GM21360 (cell line): ENCODE results near the gene SMAD3.
"Not testable (repeated sequence)": the region's sequence is repeated elsewhere in the genome, so short reads cannot be mapped to it uniquely, and the experiment has no call there.

Experiments
- ATAC-seq: cut with Tn5 transposase; IDR thresholded peaks from one replicate; pipeline ENCODE4 v1.9.1; 2021; ENCODE audit warnings: mild to moderate bottlenecking, moderate library complexity; ENCODE audit not compliant: unreplicated experiment

Gene SMAD3

DNA sequence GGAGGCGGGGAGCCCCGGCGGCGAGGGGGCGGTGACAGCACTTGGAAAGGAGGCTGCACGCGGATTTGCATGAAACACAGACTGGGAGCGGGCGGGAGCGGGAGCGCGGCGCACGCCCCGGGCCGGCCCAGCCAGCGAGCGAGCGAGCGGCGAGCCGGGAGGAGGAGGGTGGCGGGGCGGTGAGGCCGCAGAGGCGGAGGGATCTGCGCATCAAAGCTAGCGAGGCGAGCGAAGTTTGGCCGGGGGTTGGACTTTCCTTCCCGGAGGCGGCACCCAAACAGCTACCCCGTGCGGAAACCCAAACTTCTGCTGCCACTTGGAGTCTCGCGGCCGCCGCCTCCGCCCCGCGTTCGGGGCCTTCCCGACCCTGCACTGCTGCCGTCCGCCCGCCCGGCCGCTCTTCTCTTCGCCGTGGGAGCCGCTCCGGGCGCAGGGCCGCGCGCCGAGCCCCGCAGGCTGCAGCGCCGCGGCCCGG lies at the start of gene SMAD3:
Gene SMAD3, plus strand, starts transcription at position 72 of the 475 bp plus-strand sequence. CDS start 553 bp downstream, outside the sequence.
- peak; percentile 50 for ATAC-seq

- ATAC-seq: no peak
These were observed 48.1 kb upstream of the SMAD3 start for GRCh38 chr15:67017311-67017710.

- ATAC-seq: no peak
These were observed 47.4 kb upstream of the SMAD3 start for GRCh38 chr15:67018026-67018425.

DNA sequence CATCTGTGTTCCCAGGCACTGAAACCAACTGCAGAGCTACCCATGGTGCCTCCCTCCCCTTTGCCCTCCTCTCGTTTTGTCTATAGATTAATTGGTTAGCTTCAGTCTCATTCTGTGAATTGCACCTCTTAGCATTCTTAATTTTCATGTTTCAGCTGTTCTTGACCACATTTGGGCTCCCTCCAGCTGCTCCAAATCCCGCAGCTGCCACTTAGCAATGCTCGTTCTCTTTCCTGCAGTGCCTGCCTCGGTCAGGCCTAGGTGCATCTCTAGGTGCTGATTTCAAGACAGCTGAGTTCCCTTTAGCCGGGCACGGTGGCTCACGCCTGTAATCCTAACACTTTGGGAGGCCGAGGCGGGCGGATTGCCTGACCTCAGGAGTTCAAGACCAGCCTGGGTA lies 47.0 kb upstream of the SMAD3 start:
- no peak for ATAC-seq

DNA sequence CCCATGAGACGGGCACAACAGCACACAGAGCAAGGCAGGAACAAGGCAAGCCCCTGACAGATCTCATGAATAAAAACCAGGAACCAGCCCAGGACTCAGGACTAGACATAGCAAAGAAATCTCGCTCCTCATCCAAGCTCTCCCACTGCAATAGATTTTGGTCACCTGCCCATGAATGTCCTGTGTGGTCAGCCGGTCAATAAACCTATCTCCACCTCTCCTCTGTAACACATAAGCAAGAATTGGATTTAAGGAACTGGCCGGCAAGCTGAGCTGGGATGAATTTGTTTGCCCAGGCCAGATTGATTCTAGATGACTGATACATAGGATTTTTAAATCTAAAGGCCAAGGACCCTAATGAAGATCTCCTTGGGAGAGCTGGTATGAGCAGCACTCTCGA lies 46.3 kb upstream of the SMAD3 start:
- no peak for ATAC-seq

GRCh38 chr15:67019884-67020520 lies 45.4 kb upstream of the SMAD3 start:
- no peak for ATAC-seq

- not testable (repeated sequence) for ATAC-seq
These were observed 44.7 kb upstream of the SMAD3 start for GRCh38 chr15:67020668-67021067.

DNA sequence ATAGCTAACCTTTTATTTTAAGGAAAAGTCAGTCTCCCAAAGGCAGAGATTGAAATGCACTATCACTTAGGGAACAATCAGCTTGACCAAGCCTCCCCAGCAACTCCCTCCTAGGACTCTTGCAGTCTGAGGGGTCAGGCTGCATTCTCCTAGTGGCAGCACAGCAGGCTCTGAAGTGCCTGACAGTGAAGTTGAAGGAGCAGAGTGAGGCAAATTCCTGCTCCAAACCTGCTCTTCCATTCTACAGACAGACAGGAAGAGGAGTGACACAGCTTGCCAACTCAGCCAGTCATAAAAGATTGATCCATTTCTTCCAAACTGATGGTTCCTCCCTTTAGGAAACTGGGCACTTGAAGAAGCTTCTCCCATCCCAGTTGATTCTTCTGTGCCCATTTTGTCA lies 43.9 kb upstream of the SMAD3 start:
- ATAC-seq: no peak

DNA sequence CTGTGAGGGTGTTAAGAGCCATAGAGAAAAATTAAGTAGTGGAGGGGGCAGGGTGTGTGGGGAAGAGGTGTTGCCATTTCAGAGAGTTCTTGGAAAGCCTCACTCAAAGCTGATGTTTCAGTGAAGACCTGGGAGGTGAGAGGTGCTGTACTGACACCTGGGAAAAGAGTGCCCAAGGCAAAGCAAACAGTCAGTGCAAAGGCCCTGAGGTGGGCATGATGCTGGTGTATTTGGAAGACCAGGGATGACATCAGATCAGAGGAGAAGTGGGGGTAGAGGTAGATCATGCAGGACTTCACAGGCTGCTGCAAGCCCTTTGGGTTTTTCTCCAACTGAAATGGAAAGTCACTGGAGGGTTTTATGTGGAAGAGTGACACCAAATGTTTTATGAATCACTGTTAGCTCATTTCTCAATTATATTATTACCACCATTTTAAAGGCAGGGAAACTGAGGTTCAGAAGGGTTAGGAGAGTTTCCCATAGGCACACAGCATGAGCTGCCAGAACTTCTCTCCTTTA lies 42.8 kb upstream of the SMAD3 start:
- no peak for ATAC-seq

GRCh38 chr15:67023517-67024313 lies 41.7 kb upstream of the SMAD3 start:
- ATAC-seq: no peak

DNA sequence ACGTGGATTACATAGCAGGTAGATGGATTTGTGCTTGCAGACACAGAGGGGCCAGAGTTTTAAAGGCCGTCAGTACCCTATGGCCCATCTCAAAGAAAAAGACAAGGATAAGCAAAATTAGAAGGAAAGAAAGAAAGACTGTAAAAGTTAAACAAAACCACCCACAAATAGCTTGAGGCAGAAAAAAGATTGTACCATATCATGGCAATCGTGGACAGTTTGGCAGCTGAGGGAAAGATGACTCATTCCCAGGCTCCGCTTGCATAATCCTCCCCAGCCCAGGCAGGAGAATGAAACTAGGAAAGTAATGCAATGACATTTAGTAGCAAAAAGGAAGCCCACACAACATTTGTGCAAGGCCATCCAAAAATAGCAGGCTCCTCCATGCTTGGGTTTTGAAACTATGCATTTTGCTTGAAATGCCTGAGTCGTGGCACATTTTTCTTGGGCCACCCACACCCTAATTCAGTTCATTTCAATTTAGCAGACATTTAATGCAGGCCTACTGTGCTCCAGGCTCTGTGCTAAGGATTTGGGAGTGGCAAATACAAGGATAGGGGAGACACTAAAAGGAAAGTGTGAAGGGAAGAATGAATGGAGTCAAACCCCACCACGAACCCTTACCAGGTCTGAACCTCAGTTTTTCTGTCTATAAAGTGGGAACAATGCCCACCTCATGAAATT lies 40.9 kb upstream of the SMAD3 start:
- ATAC-seq: no peak

DNA sequence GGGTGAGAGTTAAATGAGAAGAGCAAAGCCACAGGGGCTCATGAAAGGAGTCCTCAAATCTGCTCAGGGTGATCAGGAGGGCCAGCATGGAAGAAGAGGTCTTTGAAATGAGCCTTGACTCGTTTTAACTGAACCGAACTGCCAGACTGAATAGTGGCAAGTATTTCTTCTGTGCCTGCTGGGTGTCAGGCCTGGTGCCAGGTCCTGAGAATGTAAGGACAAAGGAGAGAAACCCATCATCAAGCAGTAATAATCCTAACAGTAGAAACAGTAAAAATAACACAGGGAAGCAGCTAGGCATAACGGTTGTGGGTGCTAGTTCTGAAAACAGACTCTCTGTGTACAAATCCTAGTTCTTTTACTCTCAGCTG lies 40.4 kb upstream of the SMAD3 start:
- ATAC-seq: no peak

DNA sequence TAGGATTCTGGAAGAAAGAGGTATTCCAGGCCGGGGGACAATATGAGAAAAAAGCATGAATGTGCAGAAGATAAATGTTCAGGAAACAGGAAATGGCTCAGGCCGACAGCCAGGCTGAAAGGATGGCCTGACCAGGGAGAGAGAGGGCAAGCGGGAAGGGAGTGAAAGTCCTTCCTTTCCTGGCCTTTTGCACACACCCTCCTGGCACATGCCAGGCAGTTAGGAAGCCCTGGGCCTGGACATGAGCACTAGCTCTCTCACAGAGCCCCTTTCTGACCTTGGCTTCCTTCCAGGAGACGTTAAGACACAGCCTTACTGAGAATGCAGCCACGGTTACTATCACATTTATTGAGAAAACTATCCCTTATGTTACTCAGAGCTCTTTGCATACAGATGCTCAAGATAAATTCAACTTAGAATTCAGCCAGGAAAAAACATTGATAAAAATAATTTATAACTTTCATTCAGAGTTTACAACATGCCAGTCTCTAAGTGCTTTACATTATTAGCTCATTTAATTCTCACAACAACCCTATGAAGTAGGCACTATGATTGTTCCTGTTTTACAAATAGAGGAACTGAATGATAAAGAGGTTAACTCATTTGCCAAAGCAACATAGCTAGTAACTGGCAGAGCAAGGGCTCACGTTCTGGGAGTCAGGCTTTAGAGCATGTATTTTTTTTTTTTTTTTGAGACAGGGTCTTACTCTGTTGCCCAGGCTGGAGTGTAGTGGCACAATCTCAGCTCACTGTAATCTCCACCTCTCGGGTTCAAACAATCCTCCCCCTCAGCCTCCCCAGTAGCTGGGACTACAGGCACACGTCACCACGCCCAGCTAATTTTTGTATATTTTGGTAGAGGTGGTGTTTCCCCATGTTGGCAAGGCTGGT lies 39.4 kb upstream of the SMAD3 start:
- ATAC-seq: no peak

- ATAC-seq: no peak
These were observed 38.8 kb upstream of the SMAD3 start for GRCh38 chr15:67026610-67026967.

GRCh38 chr15:67028440-67028839 lies 37.0 kb upstream of the SMAD3 start:
- not testable (repeated sequence) for ATAC-seq

DNA sequence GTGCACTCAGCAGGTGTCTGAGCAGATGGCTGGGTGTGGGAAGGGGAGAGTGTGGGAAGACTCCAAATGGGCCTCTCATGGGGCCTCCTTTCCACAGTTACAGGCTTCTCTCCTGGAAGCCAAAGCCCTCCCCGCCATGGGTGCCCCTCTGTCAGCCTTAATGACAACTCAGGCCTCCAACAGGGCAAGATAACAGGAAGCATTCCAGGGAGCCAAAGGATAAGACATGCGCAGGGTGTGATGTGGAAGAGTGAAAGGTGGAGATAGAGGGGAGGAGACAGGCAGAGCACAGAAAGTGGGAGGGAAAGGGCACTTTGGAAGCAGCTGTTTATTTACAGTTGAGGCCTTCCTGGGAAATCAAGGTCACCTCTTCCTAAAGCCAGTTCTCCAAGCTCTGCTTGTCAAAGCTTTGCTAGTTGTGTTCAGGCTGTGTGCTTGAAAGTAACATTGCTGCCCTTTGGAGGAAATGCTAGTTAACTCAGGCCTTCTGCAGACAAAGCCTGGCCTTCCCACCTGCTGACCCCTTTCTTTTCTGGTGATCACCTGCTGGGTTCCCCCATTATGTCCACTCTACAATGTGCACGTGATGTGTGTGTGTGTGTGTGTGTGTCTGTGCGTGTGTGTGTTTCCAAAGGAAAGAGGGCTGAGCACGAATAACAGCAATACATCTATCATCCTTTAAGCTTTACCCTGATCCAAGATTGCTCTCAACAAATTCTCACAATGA lies 35.2 kb upstream of the SMAD3 start:
- ATAC-seq: no peak

DNA sequence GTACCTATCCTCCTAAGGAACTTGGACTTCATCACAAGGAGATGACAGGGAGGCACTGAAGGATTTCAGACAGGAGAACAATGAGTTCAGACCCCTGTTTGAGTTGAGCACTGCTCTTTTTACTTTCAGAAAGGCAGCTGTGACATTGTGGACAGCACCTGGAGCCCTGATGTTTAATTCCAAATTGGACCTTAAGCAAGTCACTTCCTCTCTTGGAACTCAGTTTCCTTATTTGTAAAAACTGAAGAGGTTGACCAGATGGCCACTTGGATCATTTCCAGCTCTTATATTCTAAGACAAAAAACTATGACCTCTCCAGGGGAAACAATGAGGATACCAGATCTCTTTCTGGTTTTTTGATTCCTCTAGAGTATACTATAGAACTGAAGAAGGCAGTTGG lies 34.1 kb upstream of the SMAD3 start:
- ATAC-seq: no peak

- no peak for ATAC-seq
These were observed 32.8 kb upstream of the SMAD3 start for GRCh38 chr15:67032608-67033007.

DNA sequence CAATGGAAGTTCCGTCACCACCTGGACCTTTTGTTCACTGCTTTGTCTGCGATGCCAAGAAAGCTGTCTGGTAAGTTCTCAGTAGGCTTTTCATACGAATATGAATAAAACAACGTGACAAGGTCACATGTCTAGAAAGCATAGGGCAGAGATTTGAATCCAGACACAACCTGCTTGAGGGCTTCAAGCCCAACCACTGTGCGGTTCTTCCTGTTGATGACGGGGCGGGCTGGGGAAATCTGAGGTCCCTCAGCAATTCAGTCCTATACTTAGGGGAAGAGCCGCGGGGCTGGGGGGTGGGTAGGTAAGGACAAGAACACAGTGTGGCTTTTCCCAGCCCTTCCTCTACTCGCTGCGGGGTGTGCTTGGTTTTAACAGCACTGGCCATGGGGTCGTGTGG lies 32.4 kb upstream of the SMAD3 start:
- no peak for ATAC-seq

GRCh38 chr15:67033571-67034044 lies 31.8 kb upstream of the SMAD3 start:
- ATAC-seq: no peak
